LNCaP clone FGC (cell line): ENCODE data around the gene TMEM61.

Experiments used
- DNase-seq: peaks from one replicate; pipeline ENCODE4 v3.0.0-alpha.2; 2011; ENCODE audit warnings: low read depth
- H3K4me3 ChIP-seq: 2 replicates; pipeline ENCODE4 v1.5.1; 2011; ENCODE audit warnings: mild to moderate bottlenecking, low read depth, low read length, control low read depth
- TF ChIP-seq, protein P1 (sequence below): IDR thresholded peaks from 2 replicates; pipeline ENCODE4 v1.5.1; 2012; ENCODE audit warnings: mild to moderate bottlenecking; ENCODE audit not compliant: control insufficient read depth, insufficient read depth; ENCODE audit errors: extremely low read depth

TMEM61 gene

DNA sequence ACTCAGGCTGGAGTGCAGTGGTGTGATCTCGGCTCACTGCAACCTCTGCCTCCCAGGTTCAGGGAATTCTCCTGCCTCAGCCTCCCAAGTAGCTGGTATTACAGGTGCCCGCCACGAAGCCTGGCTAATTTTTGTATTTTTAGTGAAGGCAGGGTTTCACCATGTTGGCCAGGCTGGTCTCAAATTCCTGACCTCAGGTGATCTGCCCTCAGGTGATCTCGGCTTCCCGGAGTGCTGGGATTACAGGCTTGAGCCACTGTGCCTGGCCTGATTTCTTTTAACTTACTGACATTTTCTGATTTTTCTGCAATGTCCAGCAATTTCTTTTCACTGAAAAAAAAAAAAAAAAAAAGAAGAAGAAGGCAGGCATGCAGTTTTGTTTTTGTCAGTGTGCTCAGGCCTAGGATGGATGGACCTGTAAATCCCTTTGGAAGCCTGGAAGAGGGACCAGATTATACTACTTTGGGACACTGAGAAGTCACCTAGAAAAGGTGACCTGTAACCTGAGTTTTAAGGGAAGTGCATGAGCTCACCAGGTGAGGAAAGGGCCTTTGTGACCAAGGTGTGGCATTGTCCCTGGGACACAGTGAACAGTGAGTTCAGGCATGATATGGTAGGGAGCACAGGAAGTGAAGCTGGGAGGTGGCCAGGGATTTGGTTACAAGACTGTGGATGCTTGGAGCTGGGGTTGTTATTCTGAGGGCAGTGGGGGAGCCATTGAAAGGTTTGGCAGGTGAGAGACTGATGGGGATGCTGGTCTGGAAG lies 2.7 kb upstream of the TMEM61 start:
- TF ChIP-seq, protein P1, sequence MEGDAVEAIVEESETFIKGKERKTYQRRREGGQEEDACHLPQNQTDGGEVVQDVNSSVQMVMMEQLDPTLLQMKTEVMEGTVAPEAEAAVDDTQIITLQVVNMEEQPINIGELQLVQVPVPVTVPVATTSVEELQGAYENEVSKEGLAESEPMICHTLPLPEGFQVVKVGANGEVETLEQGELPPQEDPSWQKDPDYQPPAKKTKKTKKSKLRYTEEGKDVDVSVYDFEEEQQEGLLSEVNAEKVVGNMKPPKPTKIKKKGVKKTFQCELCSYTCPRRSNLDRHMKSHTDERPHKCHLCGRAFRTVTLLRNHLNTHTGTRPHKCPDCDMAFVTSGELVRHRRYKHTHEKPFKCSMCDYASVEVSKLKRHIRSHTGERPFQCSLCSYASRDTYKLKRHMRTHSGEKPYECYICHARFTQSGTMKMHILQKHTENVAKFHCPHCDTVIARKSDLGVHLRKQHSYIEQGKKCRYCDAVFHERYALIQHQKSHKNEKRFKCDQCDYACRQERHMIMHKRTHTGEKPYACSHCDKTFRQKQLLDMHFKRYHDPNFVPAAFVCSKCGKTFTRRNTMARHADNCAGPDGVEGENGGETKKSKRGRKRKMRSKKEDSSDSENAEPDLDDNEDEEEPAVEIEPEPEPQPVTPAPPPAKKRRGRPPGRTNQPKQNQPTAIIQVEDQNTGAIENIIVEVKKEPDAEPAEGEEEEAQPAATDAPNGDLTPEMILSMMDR, result no peak
- no peak for DNase-seq
- H3K4me3 ChIP-seq, result no peak overlapping the region

DNA sequence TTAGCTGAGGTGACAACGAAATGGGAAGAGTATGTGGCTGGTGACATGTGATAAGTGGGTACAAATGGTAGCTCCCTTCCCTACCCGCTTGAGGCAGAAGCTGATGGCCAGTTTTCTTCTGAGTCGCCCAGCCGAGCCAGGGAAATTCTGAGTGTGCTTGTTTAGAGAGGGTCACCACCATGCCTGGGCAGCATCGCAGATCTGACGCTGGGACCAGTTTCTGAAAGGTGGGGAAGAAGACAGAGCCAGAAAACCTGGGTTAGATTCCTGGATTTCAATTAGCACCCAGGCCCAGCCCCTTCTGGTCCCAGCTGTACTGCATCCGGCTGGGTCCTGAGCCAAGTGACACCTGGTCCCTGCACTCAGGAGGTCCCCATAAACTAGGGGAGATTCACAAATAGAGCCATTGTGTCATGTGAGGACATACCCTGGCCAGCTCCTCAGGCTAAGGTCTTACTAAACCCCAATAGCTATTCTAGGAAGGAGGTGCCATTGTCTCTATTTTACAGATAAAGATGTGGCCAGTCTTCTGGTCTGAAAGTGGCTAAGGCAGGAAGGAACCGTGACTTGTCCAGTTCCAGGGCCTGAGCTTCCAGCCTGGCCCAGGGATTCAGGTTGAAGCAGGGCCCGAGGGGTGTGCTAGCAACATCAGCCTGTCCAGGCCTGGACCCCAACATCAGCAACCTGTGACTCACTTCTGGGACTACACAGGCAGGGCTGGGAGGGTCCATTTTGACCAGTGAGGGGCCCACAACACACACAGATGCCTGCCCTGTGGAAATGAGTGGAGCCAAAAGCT lies 1.7 kb upstream of the TMEM61 start:
- TF ChIP-seq, protein P1, result no peak
- no peak for DNase-seq
- H3K4me3 ChIP-seq, result no peak overlapping the region

DNA sequence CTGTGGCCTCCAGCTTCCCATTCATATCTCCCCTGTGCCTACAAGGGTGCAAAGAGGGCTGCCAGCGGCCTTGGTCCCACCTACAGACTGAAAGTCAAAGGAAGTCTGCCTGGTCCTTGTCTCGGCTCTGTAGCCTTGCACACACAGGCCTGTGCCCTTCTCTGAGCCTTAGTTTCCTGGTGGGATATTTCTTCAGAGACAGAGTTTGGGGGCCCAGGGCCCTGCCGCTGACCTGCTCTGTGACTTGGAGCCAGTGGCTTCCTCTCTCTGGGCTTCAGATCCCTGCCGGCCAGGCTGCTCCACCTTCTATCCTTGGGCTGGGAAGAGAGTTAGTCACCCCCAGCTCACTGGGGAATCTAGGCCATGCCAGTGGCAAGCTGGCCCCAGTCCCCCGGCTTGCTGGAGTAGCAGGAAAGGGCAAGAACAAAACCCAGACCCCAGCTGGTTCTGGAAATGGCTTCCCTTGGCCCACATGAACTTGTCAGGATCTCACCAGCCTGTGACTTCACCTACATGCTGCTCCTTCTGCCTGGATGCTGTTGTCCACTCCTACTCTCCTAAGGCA lies 1.0 kb upstream of the TMEM61 start:
- TF ChIP-seq, protein P1, result no peak
- H3K4me3 ChIP-seq, result no peak overlapping the region
- no peak for DNase-seq

DNA sequence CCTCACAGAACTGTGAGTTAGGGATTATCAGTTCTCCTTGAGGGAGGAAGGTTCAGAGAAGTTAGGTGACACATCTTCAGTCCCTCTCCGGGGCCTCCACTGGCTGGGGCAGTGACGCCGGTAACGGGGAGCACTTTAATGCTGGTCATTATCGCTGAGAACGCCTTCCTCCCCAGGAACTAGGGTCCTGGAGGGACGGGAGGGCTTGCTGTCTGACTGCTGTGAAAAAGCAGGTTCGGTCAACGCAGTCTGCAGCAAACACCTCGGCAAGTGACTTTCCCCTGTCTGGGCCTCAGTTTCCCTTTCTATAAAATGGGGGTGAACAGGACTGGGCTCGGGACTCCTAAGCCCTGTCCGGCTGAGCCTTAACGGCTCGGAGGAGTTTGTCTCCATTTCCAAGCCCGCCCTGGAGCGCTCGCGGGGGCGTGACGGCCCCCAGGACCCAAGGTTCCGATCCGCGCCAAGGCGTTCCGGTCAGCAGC lies 341 bp upstream of the TMEM61 start:
- no peak for DNase-seq
- TF ChIP-seq, protein P1, result no peak
- peak overlapping the region; percentile 37 for H3K4me3 ChIP-seq

DNA sequence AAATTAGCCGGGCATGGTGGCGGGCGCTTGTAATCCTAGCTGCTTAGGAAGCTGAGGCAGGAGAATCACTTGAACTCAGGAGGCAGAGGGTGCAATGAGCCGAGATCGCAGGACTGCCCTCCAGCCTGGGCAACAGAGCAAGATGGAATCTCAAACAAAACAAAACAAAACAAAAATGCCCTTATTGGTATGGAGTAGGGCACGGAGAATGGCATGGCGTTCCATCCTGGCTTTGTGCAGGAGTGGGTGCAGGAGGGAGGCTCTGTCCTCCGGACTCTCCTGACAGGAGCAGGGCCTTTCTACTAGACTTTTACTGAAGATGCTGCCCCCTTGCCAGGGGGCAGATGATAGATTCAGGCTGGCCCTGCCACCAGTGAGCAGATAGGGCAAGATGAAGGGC lies 1.0 kb downstream of the TMEM61 start:
- no peak overlapping the region for H3K4me3 ChIP-seq
- no peak for DNase-seq
- TF ChIP-seq, protein P1, result no peak

DNA sequence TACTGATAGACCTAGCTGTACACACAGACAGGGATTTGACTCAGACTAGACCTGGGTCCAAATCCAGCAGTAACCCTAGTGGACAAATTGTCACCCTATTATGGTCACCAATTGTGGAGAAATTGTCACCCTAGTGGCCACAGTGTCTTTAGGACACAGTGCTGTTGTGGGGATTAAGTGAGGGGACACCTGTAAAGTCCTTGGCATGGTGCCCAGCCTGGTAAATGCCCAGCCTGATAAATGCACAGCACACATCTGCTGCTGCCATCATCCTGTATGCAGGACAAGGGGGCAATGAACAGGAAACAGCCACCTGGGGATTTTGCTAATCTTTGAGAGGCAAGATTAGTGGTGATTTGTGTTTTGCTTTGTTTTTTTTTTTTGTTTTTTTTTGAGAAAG lies 2.3 kb downstream of the TMEM61 start:
- no peak for DNase-seq
- TF ChIP-seq, protein P1, result 0 out of 2 replicates have a peak, but pooled peaks have one; percentile 13
- H3K4me3 ChIP-seq, result no peak overlapping the region
